ENCODE results near the gene CES4A.
"Not testable (repeated sequence)": the region's sequence is repeated elsewhere in the genome, so short reads cannot be mapped to it uniquely, and the experiment has no call there.

The CES4A gene

DNA sequence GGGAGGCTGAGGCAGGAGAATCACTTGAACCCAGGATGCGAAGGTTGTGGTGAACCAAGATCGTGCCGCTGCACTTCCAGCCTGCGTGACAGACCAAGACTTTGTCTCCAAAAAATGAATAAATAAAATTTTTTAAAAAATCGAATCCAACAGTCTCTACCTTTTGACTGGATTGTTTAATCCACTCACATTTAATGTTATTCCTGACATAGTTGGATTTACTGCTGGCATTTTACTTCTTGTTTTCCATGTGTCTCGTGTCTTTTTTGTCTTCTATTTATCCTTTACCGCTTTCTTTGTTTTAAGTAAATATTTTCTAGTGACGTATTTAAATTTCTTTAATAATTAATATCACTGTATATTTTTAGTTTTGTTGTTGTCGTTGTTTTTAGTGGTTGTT lies 5.4 kb upstream of the CES4A start:
- in situ Hi-C loops (cut with MboI; ENCODE audit: low sequenced_read_pairs) = no loop called here

DNA sequence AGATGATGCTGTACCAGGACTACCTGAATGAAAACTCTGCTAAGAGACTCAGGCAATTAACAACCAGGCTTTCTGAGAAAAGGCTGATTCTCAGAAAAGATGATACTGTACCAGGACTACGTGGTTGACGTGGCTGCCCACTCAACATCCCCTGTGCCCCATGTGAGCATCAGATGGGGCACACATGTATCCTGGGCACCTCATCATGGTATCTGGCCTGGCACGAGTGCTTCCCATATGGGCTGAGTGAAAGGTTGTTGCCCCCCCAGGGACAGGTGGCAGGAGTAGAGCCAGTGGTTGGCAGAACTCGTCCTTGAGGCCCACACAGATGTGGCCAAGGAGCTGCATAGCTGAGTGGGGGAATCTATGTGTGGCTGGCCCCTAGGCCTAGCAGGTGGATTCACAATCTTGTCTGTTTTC lies 3.5 kb upstream of the CES4A start:
- in situ Hi-C loops (cut with MboI; ENCODE audit: low sequenced_read_pairs) = no loop called here

GRCh38 chr16:66986559-66986958 lies 1.8 kb upstream of the CES4A start:
- in situ Hi-C loops (cut with MboI; ENCODE audit: low sequenced_read_pairs) = no loop called here

DNA sequence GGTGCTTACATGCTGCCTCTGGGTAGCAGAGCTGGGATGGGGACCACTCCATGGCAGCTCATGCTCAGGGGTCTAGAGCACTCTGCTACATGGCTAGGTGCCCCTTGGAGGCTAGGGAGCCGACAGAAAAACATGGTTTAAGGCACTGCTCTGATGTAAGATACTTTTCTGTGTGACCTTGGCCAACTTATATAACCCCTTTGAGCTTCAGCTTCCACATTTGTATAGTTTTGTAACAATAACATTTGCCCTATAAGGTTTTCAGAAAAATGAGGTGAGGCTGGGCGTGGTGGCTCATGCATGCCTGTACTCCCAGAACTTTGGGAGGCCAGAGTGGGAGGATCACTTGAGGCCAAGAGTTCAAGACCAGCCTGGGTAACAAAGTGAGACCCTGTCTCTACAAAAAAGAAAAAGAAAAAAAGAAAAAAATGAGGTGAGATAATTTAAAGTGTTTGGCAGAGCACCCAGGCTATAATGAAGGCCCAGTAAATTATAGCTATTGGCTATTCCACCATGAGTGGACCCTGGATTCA lies 3.2 kb downstream of the CES4A start:
- in situ Hi-C loops (cut with MboI; ENCODE audit: low sequenced_read_pairs) = no loop called here

GRCh38 chr16:66993558-66993957 lies 5.2 kb downstream of the CES4A start:
- in situ Hi-C loops (cut with MboI; ENCODE audit: low sequenced_read_pairs) = not testable (repeated sequence)

DNA sequence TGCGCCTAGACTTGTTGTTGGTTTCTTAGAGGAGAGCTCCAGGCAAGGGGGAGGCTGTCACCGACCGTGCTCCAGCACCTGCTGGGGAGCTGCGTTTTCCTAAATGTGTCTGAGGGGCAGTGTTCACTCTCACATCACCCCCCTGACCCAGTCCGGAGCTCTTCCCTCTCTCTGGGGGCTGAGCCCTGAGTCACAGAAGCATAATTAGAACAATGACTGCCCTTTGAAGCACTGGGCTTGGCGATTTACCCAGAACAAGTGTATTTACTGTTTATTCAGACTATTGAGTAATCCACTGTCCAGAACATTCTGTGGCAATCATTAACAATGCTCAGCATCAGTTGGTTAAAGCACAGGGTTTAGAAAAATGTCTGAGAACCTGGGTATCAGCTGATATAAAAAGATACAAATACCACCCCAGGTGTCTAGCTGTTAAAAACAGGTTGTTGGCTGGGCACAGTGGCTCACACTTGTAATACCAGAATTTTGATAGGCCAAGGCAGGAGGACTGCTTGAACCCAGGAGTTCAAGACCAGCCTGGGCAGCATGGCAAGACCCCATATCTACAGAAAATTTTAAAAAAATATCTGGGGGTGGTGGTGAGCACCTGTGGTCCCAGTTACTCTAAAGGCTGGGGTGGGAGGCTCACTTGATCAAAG lies 8.1 kb downstream of the CES4A start:
- in situ Hi-C loops (cut with MboI; ENCODE audit: low sequenced_read_pairs) = no loop called here

- in situ Hi-C loops (cut with MboI; ENCODE audit: low sequenced_read_pairs) = no loop called here
These were observed 8.6 kb downstream of the CES4A start for GRCh38 chr16:66996983-66997358.

DNA sequence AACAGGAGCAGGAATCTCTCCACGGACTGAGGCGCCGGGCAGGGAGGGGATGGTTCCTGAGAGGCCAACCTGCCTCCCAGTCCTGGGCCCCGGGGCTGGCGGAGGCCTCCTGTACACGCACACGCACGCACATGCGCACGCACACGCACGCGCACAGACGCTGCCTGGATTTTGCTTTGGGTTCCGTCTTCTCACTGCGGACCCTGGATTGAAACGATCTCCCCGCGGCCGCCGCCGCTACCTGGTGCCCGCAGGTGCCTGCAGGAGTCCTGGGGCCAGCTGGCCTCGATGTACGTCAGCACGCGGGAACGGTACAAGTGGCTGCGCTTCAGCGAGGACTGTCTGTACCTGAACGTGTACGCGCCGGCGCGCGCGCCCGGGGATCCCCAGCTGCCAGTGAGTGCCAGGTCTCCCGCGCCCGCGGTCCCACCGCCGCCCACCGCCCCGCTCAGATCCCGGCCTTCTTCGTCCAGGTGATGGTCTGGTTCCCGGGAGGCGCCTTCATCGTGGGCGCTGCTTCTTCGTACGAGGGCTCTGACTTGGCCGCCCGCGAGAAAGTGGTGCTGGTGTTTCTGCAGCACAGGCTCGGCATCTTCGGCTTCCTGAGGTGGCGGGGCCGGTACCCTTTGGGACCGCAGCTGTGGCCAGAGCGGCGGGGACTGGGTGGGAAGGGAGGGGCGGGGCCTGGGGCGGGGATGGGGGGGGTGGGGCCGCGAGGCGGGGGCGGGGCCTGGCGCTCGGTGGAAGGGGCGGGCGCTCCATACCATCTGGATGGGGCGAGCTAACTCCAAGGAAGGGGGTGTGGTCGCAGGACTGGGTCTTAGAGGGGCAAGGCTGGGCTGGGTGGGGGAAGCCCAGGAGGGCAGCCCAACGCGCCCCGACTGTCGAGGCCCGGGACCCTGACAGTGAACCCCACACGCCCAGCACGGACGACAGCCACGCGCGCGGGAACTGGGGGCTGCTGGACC lies 12.3 kb downstream of the CES4A start:
- in situ Hi-C loops (cut with MboI; ENCODE audit: low sequenced_read_pairs) = no loop called here

DNA sequence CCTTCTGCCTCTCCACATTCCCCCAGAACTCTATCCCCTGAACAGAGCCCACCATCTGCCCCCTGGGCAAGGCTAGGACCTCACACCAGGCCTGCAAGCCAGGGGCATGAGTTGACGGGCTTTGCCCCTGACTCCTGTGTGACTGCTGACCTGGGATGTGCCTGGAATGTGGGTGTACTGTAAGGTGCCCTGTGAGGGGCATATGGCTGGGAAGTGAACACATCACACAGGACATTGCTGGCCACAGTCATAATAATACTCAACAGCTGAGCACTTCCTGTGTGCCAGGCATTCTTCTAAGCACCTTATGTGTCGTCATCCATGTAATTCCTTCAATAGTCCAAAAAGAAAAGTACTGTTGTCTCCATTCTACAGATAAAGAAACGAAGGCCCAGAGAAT lies 13.3 kb downstream of the CES4A start:
- in situ Hi-C loops (cut with MboI; ENCODE audit: low sequenced_read_pairs) = no loop called here

GRCh38 chr16:67006930-67007658 lies 18.7 kb downstream of the CES4A start:
- in situ Hi-C loops (cut with MboI; ENCODE audit: low sequenced_read_pairs) = no loop called here

DNA sequence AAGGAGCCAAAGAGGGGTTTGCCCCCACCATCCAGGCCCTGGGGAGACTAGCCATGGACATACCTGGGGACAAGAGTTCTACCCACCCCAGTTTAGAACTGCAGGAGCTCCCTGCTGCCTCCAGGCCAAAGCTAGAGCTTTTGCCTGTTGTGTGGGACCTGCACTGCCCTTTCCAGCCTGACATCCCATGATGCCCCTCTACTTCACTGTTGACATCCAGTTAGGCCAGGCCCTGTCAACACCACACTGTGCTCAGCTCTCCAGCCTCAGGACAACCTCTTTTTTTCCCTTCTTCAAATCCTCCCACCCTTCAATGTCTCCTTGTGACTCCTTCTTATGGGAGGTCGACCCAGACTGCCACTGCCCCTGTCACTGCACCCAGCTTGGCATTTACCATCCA lies 20.8 kb downstream of the CES4A start:
- in situ Hi-C loops (cut with MboI; ENCODE audit: low sequenced_read_pairs) = no loop called here

DNA sequence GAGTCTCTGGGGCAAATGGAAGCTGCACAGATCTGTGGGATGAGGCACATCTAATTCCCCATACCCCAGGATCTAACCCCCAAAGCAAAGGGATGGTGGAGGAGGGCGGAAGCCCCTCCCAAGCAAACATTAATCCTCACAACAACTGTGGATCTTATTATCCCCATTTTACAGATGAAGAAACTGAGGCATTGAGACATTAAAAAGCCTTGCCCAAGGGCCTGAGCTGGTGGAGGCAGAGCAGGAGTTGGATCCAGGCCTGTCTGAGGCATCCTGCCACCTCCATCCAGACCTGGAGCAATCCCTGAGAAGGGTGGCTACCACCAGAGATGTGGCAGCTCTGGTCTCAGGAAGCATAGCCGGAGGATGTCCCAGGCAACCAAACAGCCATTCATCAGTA lies 22.9 kb downstream of the CES4A start:
- in situ Hi-C loops (cut with MboI; ENCODE audit: low sequenced_read_pairs) = no loop called here

DNA sequence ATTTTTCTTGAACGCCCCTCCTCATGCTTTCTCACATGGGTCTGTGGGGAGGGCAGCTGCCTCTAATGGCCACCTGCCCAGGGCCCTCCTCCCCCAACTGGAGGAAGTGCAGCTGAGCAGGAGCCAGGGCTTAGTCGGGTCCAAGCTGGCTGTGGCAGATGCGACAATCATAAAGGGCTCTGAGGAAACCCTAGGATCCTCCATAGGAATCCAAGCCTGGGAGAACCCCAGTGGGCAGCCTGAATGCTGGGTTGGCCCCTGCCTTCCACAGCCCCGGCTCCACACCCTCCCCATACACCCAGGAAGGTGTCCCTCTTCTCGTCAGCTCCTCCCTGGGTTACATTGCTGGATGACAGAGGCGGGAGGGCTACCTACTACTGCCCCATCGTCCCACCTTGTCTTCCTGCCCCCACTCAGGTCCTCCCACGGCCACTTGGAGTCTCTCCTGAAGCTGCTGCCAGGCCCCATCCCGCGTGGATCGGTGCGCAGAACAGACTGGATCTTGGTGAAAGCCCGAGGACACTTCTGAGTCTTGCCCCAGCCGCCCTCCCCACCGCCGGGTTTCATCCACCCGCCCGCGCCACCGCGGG lies 24.9 kb downstream of the CES4A start:
- in situ Hi-C loops (cut with MboI; ENCODE audit: low sequenced_read_pairs) = no loop called here

GRCh38 chr16:67013823-67014633 lies 25.6 kb downstream of the CES4A start:
- in situ Hi-C loops (cut with MboI; ENCODE audit: low sequenced_read_pairs) = no loop called here

DNA sequence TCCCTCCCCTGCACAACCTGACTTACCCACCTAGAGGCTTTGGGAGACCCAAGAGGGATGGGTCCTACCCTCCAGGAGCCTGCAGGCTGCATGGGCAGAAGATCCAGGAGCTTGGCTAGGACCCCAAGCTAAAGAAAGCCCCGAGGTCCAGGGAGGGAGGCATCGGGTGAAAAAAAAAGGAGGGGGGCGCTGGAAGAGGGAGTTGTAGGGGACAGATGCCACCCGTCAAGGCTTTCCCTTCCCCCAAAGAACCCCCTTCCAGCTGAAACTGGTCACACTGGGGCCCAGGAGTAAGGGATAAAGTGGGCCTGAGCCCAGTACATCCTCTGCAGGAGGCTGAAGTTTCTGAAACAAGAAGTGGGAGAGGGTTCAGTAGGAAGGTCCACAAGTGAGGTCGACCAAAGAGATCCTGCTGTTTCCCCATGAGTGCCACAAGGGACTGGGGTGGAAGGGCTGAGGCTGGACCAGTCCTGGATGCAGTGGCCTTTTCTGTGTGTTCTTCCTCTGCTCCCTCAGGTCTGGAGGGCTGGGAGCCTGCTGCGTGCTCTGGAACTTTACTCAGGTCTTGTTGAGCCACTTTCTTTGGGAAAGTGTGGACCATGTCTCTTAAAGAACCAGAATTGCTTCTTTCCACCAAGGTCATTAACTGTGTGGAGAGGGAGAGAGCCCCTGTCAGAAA lies 26.4 kb downstream of the CES4A start:
- in situ Hi-C loops (cut with MboI; ENCODE audit: low sequenced_read_pairs) = no loop called here

- in situ Hi-C loops (cut with MboI; ENCODE audit: low sequenced_read_pairs) = no loop called here
These were observed 26.9 kb downstream of the CES4A start for GRCh38 chr16:67015313-67015731.

GRCh38 chr16:67016143-67016542 lies 27.8 kb downstream of the CES4A start:
- in situ Hi-C loops (cut with MboI; ENCODE audit: low sequenced_read_pairs) = no loop called here

- in situ Hi-C loops (cut with MboI; ENCODE audit: low sequenced_read_pairs) = no loop called here
These were observed 28.5 kb downstream of the CES4A start for GRCh38 chr16:67016681-67017420.

GRCh38 chr16:67017421-67017750 lies 29.0 kb downstream of the CES4A start:
- in situ Hi-C loops (cut with MboI; ENCODE audit: low sequenced_read_pairs) = no loop called here
